ENCODE results near the gene CITED2.

Gene CITED2

GRCh38 chr6:139381216-139381865, 6.9 kb upstream of the CITED2 start:
- no peak for DNase-seq

- DNase-seq = no peak
Observed at GRCh38 chr6:139380611-139381010, 6.2 kb upstream of the CITED2 start.

GRCh38 chr6:139380168-139380567, 5.7 kb upstream of the CITED2 start:
- no peak for DNase-seq

GRCh38 chr6:139378882-139379341, 4.5 kb upstream of the CITED2 start:
- DNase-seq = no peak

- no peak for DNase-seq
Observed at GRCh38 chr6:139378226-139378625, 3.8 kb upstream of the CITED2 start.

GRCh38 chr6:139376604-139377218, 2.3 kb upstream of the CITED2 start:
- no peak for DNase-seq

- DNase-seq = peak in 1 of 2 donors; percentile 48
Observed at GRCh38 chr6:139376017-139376330, 1.5 kb upstream of the CITED2 start.

GRCh38 chr6:139375226-139376016, 973 bp upstream of the CITED2 start:
- peak; percentile 79 to 86 for DNase-seq

GRCh38 chr6:139373928-139374356, 506 bp downstream of the CITED2 start:
- DNase-seq = no peak

- DNase-seq = peak; percentile 79
Observed at GRCh38 chr6:139373154-139373927, 1.1 kb downstream of the CITED2 start.

GRCh38 chr6:139372326-139373153, 1.9 kb downstream of the CITED2 start:
- DNase-seq = peak in 1 of 2 donors; percentile 59

GRCh38 chr6:139371421-139372203, 2.8 kb downstream of the CITED2 start:
- no peak for DNase-seq

- no peak for DNase-seq
Observed at GRCh38 chr6:139370999-139371345, 3.5 kb downstream of the CITED2 start.

- DNase-seq = no peak
Observed at GRCh38 chr6:139370283-139370998, 4.0 kb downstream of the CITED2 start.

- DNase-seq = peak in 1 of 2 donors; percentile 50
Observed at GRCh38 chr6:139369568-139370282, 4.7 kb downstream of the CITED2 start.

- no peak for DNase-seq
Observed at GRCh38 chr6:139369068-139369467, 5.4 kb downstream of the CITED2 start.

- DNase-seq = no peak
Observed at GRCh38 chr6:139368661-139369060, 5.8 kb downstream of the CITED2 start.

GRCh38 chr6:139367810-139368351, 6.6 kb downstream of the CITED2 start:
- DNase-seq = no peak

GRCh38 chr6:139364982-139365379, 9.5 kb downstream of the CITED2 start:
- DNase-seq = no peak
